HUDEP-2 (cell line): ENCODE data around the gene FOXA1.

Experiments used
- DNase-seq, 76 experiments: peaks; one replicate each; lab custom pipeline; 2025; ENCODE audit not compliant: unreplicated experiment in 76 of 76; lab: John Stamatoyannopoulos, UW

The FOXA1 gene

GRCh38 chr14:37590428-37591139 lies 4.5 kb downstream of the FOXA1 start:
- no peak for DNase-seq

- no peak for DNase-seq
These were observed 5.2 kb downstream of the FOXA1 start for GRCh38 chr14:37589715-37590427.

GRCh38 chr14:37588956-37589714 lies 5.9 kb downstream of the FOXA1 start:
- no peak for DNase-seq

GRCh38 chr14:37588667-37588955 lies 6.4 kb downstream of the FOXA1 start:
- no peak for DNase-seq

GRCh38 chr14:37587881-37588666 lies 7.0 kb downstream of the FOXA1 start:
- DNase-seq, result no peak

- no peak for DNase-seq
These were observed 7.8 kb downstream of the FOXA1 start for GRCh38 chr14:37587131-37587803.

GRCh38 chr14:37586797-37587130 lies 8.3 kb downstream of the FOXA1 start:
- DNase-seq, result no peak

GRCh38 chr14:37585971-37586796 lies 8.9 kb downstream of the FOXA1 start:
- no peak for DNase-seq

- DNase-seq, result no peak
These were observed 9.9 kb downstream of the FOXA1 start for GRCh38 chr14:37585101-37585511.

- DNase-seq, result no peak
These were observed 10.6 kb downstream of the FOXA1 start for GRCh38 chr14:37584211-37585100.

- no peak for DNase-seq
These were observed 11.5 kb downstream of the FOXA1 start for GRCh38 chr14:37583358-37584210.

- no peak for DNase-seq
These were observed 14.9 kb downstream of the FOXA1 start for GRCh38 chr14:37580146-37580545.

GRCh38 chr14:37579274-37579673 lies 15.8 kb downstream of the FOXA1 start:
- no peak for DNase-seq

GRCh38 chr14:37573356-37573755 lies 21.7 kb downstream of the FOXA1 start:
- DNase-seq, result no peak

GRCh38 chr14:37571391-37571790 lies 23.7 kb downstream of the FOXA1 start:
- no peak for DNase-seq

- no peak for DNase-seq
These were observed 25.3 kb downstream of the FOXA1 start for GRCh38 chr14:37569729-37570128.

- DNase-seq, result no peak
These were observed 28.2 kb downstream of the FOXA1 start for GRCh38 chr14:37566811-37567371.

- DNase-seq, result no peak
These were observed 29.5 kb downstream of the FOXA1 start for GRCh38 chr14:37565550-37565949.
